CD14-positive monocyte (primary cell): ENCODE results near the gene TNPO3. TPM values are rescaled to one million over a fixed set of nuclear protein-coding genes. Genes with fewer than 3 reads are reported as not detected.

Source experiments
- DNase-seq, 3 donors: peaks; one replicate each; pipeline ENCODE4 v3.0.0-alpha.2; 2011 to 2022
- H2AFZ ChIP-seq: 2 replicates; pipeline ENCODE4 v1.6.0; 2012; ENCODE audit warnings: mild to moderate bottlenecking, low read depth, low read length, inconsistent platforms; ENCODE audit not compliant: insufficient read depth, poor library complexity, severe bottlenecking
- H3K27ac ChIP-seq, 2 donors: 1 replicate in 1 of 2; 2 replicates in 1 of 2; pipeline ENCODE4 v1.5.1; 2012 to 2013; ENCODE audit warnings: low read length in 2 of 2, control low read depth in 1 of 2, inconsistent platforms in 1 of 2, low read depth in 1 of 2, mild to moderate bottlenecking in 1 of 2
- H3K27me3 ChIP-seq, 2 donors: one replicate each; pipeline versions ENCODE4 v1.6.0 to v1.6.1; 2011 to 2013; ENCODE audit warnings: low read length in 2 of 2; ENCODE audit not compliant: control insufficient read depth in 2 of 2, insufficient read depth in 2 of 2
- H3K36me3 ChIP-seq, 2 donors: replicated peaks in 1 of 2; 1 replicate in 1 of 2; 2 replicates in 1 of 2; pipeline versions ENCODE4 v1.5.1 to v1.6.1; 2012 to 2013; ENCODE audit warnings: low read length in 2 of 2, control low read depth in 1 of 2, inconsistent platforms in 1 of 2, mild to moderate bottlenecking in 1 of 2; ENCODE audit not compliant: insufficient read depth in 2 of 2, control insufficient read depth in 1 of 2
- H3K4me1 ChIP-seq, 2 donors: 1 replicate in 1 of 2; 2 replicates in 1 of 2; pipeline versions ENCODE4 v1.5.1 to v1.6.1; 2012 to 2013; ENCODE audit warnings: low read length in 2 of 2, control low read depth in 1 of 2, inconsistent platforms in 1 of 2, mild to moderate bottlenecking in 1 of 2, moderate library complexity in 1 of 2; ENCODE audit not compliant: insufficient read depth in 2 of 2, control insufficient read depth in 1 of 2
- H3K4me2 ChIP-seq: replicated peaks from 2 replicates; pipeline ENCODE3; 2012; ENCODE audit warnings: low read length, moderate library complexity, mild to moderate bottlenecking; ENCODE audit not compliant: poor library complexity, severe bottlenecking; ENCODE audit errors: extremely low read depth
- H3K4me3 ChIP-seq, 3 experiments: fragments of 200-600 bp in 1 of 3; sonication (generic) in 1 of 3; replicated peaks in 1 of 3; 1 replicate in 2 of 3; 2 replicates in 1 of 3; pipeline ENCODE4 v1.5.1; 2011 to 2013; ENCODE audit warnings: low read length in 3 of 3, mild to moderate bottlenecking in 3 of 3, control low read depth in 2 of 3, low read depth in 2 of 3, inconsistent platforms in 1 of 3, moderate library complexity in 1 of 3
- H3K79me2 ChIP-seq: 2 replicates; pipeline ENCODE4 v1.6.0; 2012; ENCODE audit warnings: mild to moderate bottlenecking, control low read depth, inconsistent platforms, low read length, moderate library complexity; ENCODE audit not compliant: insufficient read depth
- H3K9ac ChIP-seq: 2 replicates; pipeline ENCODE4 v1.6.0; 2017; ENCODE audit warnings: low read length, mild to moderate bottlenecking; ENCODE audit not compliant: insufficient read depth, poor library complexity, severe bottlenecking
- H3K9me3 ChIP-seq, 2 donors: replicated peaks in 1 of 2; 1 replicate in 1 of 2; 2 replicates in 1 of 2; pipeline versions ENCODE4 v1.5.1 to v1.6.1; 2012 to 2013; ENCODE audit warnings: low read length in 2 of 2, control low read depth in 1 of 2; ENCODE audit not compliant: control insufficient read depth in 1 of 2, insufficient read depth in 1 of 2
- H4K20me1 ChIP-seq: 2 replicates; pipeline ENCODE4 v1.6.0; 2012; ENCODE audit warnings: mild to moderate bottlenecking, low read length, control low read depth, moderate library complexity; ENCODE audit not compliant: insufficient read depth
- H3K27ac Mint-ChIP-seq, 7 donors: one replicate each; pipeline ENCODE4 v1.8.0; 2020; ENCODE audit warnings: mild to moderate bottlenecking in 7 of 7, mixed read lengths in 7 of 7, moderate library complexity in 6 of 7, inconsistent platforms in 2 of 7
- H3K27me3 Mint-ChIP-seq, 3 donors: one replicate each; pipeline ENCODE4 v1.8.0; 2021 to 2022; ENCODE audit warnings: low read depth in 3 of 3, mild to moderate bottlenecking in 3 of 3, mixed read lengths in 3 of 3, moderate library complexity in 3 of 3, inconsistent platforms in 1 of 3
- H3K36me3 Mint-ChIP-seq, 2 donors: one replicate each; pipeline ENCODE4 v1.8.0; 2020; ENCODE audit warnings: mixed read lengths in 2 of 2, inconsistent platforms in 1 of 2, mild to moderate bottlenecking in 1 of 2
- H3K4me1 Mint-ChIP-seq: one replicate; pipeline ENCODE4 v1.8.0; 2020; ENCODE audit warnings: mild to moderate bottlenecking, mixed read lengths
- H3K4me3 Mint-ChIP-seq, 2 donors: one replicate each; pipeline ENCODE4 v1.8.0; 2020; ENCODE audit warnings: mild to moderate bottlenecking in 2 of 2, mixed read lengths in 2 of 2, moderate library complexity in 1 of 2
- H3K9me3 Mint-ChIP-seq, 7 donors: one replicate each; pipeline ENCODE4 v1.8.0; 2020 to 2022; ENCODE audit warnings: mixed read lengths in 7 of 7, mild to moderate bottlenecking in 6 of 7, moderate library complexity in 6 of 7, inconsistent platforms in 2 of 7
- WGBS: methylation state at CpG from one replicate; pipeline ENCODE4 v1.1.5; 2013; ENCODE audit warnings: missing lambda C conversion rate; ENCODE audit not compliant: insufficient coverage; 5-methylcytosine and 5-hydroxymethylcytosine counted together
- intact Hi-C, 2 donors: fragments of 100-400 bp; cut with micrococcal nuclease; formaldehyde crosslinking; loops; one replicate each; pipeline versions ENCODE4 v1.15.0 to v1.15.1; 2023
- polyA plus RNA-seq, 3 donors: library from polyadenylated mRNA; depleted of rRNA in 1 of 3; unstranded in 2 of 3; stranded (reverse) in 1 of 3; fragments of 300-500 nt in 2 of 3; fragments of >200 nt in 1 of 3; fragmentation: Illumina TruSeq in 2 of 3; gene quantifications; 1 replicate in 2 of 3; 2 replicates in 1 of 3; pipeline ENCODE4 v1.2.3, GENCODE V29; 2012 to 2021
- TF ChIP-seq, protein P1 (sequence below): fragments of 200-600 bp; IDR thresholded peaks from one replicate; pipeline ENCODE4 v1.8.0; 2022; ENCODE audit warnings: antibody characterized with exemption, mild to moderate bottlenecking

The TNPO3 gene
- polyA plus RNA-seq, 3 donors: 17.0 to 23.8 (median 19.7) TPM

- Histone ChIP-seq H3K27ac (peak overlapping the region in 1 of 2 donors; percentile 97), H3K27me3 (no peaks in the 10 kb centered on the region), H3K9me3 (no peaks in the 10 kb centered on the region), H3K79me2 (peaks cover 71% of the 10 kb centered on the region), H2AFZ (no peak overlapping the region), H3K36me3 (peaks cover under 1 to 1% of the 10 kb centered on the region in 2 donors), H3K9ac (peak overlapping the region; percentile 95), H3K4me3 (peak overlapping the region in 1 of 3 experiments; percentile 97), H4K20me1 (peaks cover 17% of the 10 kb centered on the region), H3K4me1 (peaks cover 79 to 85% of the 10 kb centered on the region in 2 donors), H3K4me2 (peak overlapping the region; percentile 86)
- TF ChIP-seq, protein P1, sequence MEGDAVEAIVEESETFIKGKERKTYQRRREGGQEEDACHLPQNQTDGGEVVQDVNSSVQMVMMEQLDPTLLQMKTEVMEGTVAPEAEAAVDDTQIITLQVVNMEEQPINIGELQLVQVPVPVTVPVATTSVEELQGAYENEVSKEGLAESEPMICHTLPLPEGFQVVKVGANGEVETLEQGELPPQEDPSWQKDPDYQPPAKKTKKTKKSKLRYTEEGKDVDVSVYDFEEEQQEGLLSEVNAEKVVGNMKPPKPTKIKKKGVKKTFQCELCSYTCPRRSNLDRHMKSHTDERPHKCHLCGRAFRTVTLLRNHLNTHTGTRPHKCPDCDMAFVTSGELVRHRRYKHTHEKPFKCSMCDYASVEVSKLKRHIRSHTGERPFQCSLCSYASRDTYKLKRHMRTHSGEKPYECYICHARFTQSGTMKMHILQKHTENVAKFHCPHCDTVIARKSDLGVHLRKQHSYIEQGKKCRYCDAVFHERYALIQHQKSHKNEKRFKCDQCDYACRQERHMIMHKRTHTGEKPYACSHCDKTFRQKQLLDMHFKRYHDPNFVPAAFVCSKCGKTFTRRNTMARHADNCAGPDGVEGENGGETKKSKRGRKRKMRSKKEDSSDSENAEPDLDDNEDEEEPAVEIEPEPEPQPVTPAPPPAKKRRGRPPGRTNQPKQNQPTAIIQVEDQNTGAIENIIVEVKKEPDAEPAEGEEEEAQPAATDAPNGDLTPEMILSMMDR: no peak
- Mint-ChIP-seq H3K27ac (peak overlapping the region; percentile 77 to 94 (median 87)), H3K9me3 (no peaks in the 10 kb centered on the region), H3K4me3 (peak overlapping the region; percentile 82 to 99), H3K27me3 (peaks cover 0 to 1% (median 0%) of the 10 kb centered on the region in 3 donors), H3K36me3 (peaks cover 3 to 5% of the 10 kb centered on the region in 2 donors), H3K4me1 (peaks cover 80% of the 10 kb centered on the region)
- DNase-seq: no peak
- intact Hi-C loops: no loop called here
- WGBS: 100% methylated on average over 1 of the region's 4 CpGs
Observed at GRCh38 chr7:128936798-128937197, 118.1 kb downstream of the TNPO3 start.

GRCh38 chr7:128935342-128935730 is 119.6 kb downstream of the TNPO3 start:
- peaks cover 66 to 71% of the 10 kb centered on the region in 2 donors for H3K4me1 ChIP-seq
- 12% methylated on average over 3 of the region's 6 CpGs for WGBS
- peak overlapping the region; percentile 68 for H3K4me2 ChIP-seq

More at GRCh38 chr7:128935342-128935730, 119.6 kb downstream of the TNPO3 start:
- intact Hi-C loops: loop anchor here in 1 of 2 donors (2.0 kb wide), 1 partner anchor 73 kb away; the partner anchor contains the start of gene ATP6V1F
- Mint-ChIP-seq H3K27ac (peak overlapping the region; percentile 92 to 100 (median 98)), H3K9me3 (no peaks in the 10 kb centered on the region), H3K36me3 (peaks cover 0 to 3% of the 10 kb centered on the region in 2 donors), H3K4me3 (peak overlapping the region; percentile 68 to 83), H3K4me1 (peaks cover 71% of the 10 kb centered on the region), H3K27me3 (peaks cover 0 to 3% (median 0%) of the 10 kb centered on the region in 3 donors)
- H3K9me3 ChIP-seq: no peaks in the 10 kb centered on the region
- H3K27me3 ChIP-seq: no peaks in the 10 kb centered on the region
- H3K4me3 ChIP-seq: peak overlapping the region; percentile 1 to 41 (median 1)
- no peaks in the 10 kb centered on the region for H3K36me3 ChIP-seq
- H4K20me1 ChIP-seq: peaks cover 4% of the 10 kb centered on the region
- no peak for DNase-seq
- H3K9ac ChIP-seq: peak overlapping the region; percentile 64
- peak overlapping the region; percentile 69 for H2AFZ ChIP-seq
- peak overlapping the region; percentile 85 to 91 for H3K27ac ChIP-seq
- TF ChIP-seq, protein P1: no peak
- H3K79me2 ChIP-seq: peaks cover 57% of the 10 kb centered on the region
